LNCaP clone FGC (cell line): ENCODE results near the gene NUAK1.

Experiments
- DNase-seq: peaks from one replicate; pipeline ENCODE4 v3.0.0-alpha.2; 2011; ENCODE audit warnings: low read depth
- H3K4me3 ChIP-seq: 2 replicates; pipeline ENCODE4 v1.5.1; 2011; ENCODE audit warnings: mild to moderate bottlenecking, low read depth, low read length, control low read depth
- CTCF ChIP-seq: IDR thresholded peaks from 2 replicates; pipeline ENCODE4 v1.5.1; 2012; ENCODE audit warnings: mild to moderate bottlenecking; ENCODE audit not compliant: control insufficient read depth, insufficient read depth; ENCODE audit errors: extremely low read depth

NUAK1 gene

DNA sequence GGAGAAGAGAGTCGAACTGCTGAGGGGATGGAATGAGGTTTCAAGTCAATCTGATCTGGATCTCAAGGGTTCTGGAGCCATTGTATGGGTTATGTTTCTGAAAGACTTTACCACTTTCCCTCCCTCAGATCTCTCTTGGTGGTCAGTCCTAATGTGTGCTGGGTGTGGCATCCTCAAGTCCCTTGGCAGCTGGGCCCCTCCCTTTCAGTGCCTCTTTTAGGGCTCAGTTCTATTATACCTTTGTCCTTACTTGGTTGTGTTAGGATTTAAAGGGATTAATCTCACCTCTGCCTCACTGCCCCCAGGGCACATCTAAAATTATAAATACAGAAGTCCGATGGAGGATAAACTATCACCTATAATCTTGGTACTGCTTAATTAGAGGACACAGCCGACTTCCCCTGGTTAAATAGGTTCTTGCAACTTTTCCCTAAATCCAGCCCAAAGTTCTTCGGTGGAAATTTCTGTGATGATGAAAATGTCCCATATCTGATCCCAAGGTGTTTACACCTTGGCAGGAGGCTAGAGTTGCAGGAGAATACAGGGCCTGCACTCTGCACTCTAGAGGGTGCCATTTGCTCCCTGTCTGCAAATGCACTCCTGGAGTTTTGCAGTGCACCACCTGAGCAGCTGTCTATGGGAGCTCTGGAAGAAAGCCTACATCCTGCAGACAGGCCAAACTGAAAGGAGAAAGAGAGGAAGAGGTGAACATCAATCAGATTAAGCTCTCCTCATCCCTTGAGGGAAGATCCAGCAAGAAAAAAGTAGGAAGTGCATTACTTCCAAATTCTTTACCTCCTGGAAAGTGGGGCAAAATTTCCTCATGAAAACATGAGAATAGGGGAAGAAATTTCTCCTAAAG is 106.8 kb downstream of the NUAK1 start:
- no peak overlapping the region for H3K4me3 ChIP-seq
- TF ChIP-seq CTCF, result peak; percentile 46
- DNase-seq, result no peak

GRCh38 chr12:106030210-106031071 is 108.3 kb downstream of the NUAK1 start:
- no peak for TF ChIP-seq CTCF
- DNase-seq, result no peak
- no peak overlapping the region for H3K4me3 ChIP-seq

DNA sequence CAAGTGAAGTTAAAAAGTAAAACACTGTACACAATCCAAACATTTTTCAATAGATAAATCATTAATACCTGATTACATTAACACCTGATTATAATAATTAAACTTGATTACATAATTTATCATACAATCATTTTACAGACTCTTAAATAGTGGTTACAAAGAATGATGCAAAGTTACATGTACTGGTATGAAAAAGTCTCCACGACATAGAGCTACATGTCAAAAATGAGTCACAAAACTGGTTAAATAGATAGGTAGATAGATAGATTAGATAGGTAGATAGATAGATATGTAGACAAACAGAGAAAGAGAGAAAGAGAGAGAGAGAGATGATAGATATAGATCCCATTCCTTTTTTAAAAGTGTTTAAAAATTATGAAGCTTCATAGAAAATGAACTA is 109.2 kb downstream of the NUAK1 start:
- TF ChIP-seq CTCF, result no peak
- no peak for DNase-seq
- no peak overlapping the region for H3K4me3 ChIP-seq

GRCh38 chr12:106027911-106028310 is 110.8 kb downstream of the NUAK1 start:
- H3K4me3 ChIP-seq, result no peak overlapping the region
- no peak for DNase-seq
- no peak for TF ChIP-seq CTCF

DNA sequence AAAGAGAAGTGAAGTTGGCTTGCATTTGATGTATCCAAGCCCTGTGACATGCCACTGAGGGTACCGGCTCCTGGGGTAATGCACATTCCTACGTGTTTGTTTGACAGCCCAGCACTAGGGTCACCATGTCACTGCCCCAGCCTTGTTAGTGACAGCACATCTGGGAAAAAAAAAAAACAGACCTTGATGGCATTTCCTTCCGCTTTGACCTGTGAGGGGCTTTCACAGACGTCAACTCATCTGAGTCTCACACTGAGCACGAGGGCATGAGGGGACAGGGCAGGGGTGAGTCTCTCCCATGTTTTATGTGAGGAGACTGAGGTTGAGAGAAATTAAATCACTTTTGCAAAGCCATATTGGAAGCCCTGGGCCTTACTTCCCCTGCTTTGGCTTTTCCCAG is 111.5 kb downstream of the NUAK1 start:
- no peak for TF ChIP-seq CTCF
- DNase-seq, result no peak
- no peak overlapping the region for H3K4me3 ChIP-seq

DNA sequence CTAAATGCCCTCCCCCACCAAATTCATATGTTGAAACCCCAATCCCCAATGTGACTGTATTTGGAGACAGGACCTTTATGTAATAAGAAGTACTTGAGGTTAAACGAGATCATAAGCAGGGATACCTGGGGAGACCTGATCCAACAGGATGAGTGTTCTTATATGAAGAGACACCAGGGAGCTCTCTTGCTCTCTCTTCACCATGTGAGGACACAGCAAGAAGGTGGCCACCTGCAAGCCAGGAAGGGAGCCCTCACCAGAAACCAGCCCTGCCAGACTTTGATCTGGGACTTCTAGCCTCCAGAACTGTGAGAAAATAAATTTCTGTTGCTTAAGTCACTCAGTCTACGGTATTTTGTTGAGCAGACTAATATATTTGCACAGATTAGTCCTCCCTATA is 113.6 kb downstream of the NUAK1 start:
- no peak for TF ChIP-seq CTCF
- no peak for DNase-seq
- no peak overlapping the region for H3K4me3 ChIP-seq
